Measurements from ENCODE around the gene METTL13. TPM values are rescaled to one million over a fixed set of nuclear protein-coding genes. Genes with fewer than 3 reads are reported as not detected.

Gene METTL13, protein sequence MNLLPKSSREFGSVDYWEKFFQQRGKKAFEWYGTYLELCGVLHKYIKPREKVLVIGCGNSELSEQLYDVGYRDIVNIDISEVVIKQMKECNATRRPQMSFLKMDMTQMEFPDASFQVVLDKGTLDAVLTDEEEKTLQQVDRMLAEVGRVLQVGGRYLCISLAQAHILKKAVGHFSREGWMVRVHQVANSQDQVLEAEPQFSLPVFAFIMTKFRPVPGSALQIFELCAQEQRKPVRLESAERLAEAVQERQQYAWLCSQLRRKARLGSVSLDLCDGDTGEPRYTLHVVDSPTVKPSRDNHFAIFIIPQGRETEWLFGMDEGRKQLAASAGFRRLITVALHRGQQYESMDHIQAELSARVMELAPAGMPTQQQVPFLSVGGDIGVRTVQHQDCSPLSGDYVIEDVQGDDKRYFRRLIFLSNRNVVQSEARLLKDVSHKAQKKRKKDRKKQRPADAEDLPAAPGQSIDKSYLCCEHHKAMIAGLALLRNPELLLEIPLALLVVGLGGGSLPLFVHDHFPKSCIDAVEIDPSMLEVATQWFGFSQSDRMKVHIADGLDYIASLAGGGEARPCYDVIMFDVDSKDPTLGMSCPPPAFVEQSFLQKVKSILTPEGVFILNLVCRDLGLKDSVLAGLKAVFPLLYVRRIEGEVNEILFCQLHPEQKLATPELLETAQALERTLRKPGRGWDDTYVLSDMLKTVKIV
- total RNA-seq (2013): 22.6 TPM
- polyA plus RNA-seq (10 to 100 TPM in 2 of 3 donors, 1 to 10 TPM in 1; 8.8 to 18.5 (median 16.0) TPM), polyA minus RNA-seq (16.5 and 28.5 TPM in 2 replicates), total RNA-seq (2.2 to 12.5 (median 5.3) reads per million in 11 experiments)

DNA sequence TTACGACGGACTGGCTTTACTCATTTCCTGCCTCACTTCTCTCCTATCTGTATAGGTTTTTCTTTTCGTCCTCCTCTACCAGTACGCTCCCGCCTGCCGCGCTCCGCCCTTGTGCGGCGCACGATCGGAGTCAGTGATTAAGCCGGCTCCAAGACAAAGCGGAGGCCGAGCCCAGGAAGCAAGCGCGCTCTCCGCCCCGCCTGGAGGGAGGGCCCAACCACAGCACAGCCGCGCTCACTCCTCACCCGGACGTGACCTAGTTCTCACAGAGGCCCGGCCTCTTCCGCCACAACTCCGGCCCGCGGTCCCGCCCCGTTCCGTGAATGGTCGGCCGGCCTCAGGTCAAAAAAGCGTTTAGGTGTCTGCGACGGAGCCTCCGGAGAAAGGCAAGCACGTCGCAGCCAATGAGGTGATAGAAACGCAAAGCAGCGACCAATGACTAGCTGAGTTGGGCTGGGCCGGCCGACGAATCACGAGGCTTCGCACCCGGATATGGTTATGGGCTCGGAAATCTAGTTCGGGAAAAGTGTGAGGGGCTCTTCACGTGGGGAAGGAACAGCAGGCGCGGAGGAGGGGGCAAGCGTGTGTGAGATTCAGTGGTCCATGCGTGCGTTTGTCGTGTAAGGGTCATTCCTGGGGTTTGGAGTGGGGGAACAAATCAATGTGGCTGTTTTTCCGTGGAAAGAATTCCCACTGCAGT is at the start of gene METTL13:
Gene METTL13 (plus strand): TSS at position 485 of the 700 bp plus-strand sequence. CDS start 308 bp downstream, outside the sequence.
- intact Hi-C loops (cut with micrococcal nuclease): loop anchor here (1.0 to 5.0 kb wide), 2 partner anchors 38 to 39 kb away; partner anchors contain the start of gene VAMP4 (in 1 of the 2)
- H3K4me3 Mint-ChIP-seq: peak within 1 kb of the TSS; percentile 96
- H3K9ac ChIP-seq (ENCODE audit: insufficient read depth, low read length, poor library complexity, severe bottlenecking): peak within 1 kb of the TSS; percentile 84
- H4K20me1 ChIP-seq (ENCODE audit: insufficient read depth, low read length): peaks cover 7% of the 10 kb centered on the region
- H3K9me3 Mint-ChIP-seq: peaks cover 0 to 2% (median 0%) of the 10 kb centered on the region in 7 donors
- H2AFZ ChIP-seq (ENCODE audit: insufficient read depth, low read depth, low read length, poor library complexity, severe bottlenecking): peak within 1 kb of the TSS; percentile 99
- H3K9me3 ChIP-seq (replicated peaks in 1 of 2; ENCODE audit: control insufficient read depth in 1 of 2, insufficient read depth in 1 of 2, low read length in 2 of 2): no peaks in the 10 kb centered on the region
- peaks cover 47% of the 10 kb centered on the region for H3K79me2 ChIP-seq (ENCODE audit: insufficient read depth, low read length)
- H3K36me3 ChIP-seq (replicated peaks in 1 of 2; ENCODE audit: control insufficient read depth in 1 of 2, insufficient read depth in 2 of 2, low read length in 2 of 2): peaks cover 20 to 31% of the 10 kb centered on the region in 2 donors
- H3K4me1 Mint-ChIP-seq: peaks cover 34% of the 10 kb centered on the region
- H3K4me1 ChIP-seq (ENCODE audit: control insufficient read depth in 1 of 2, insufficient read depth in 2 of 2, low read length in 2 of 2): peaks cover 18 to 26% of the 10 kb centered on the region in 2 donors
- H3K27me3 Mint-ChIP-seq (ENCODE audit: low read depth in 3 of 3): peaks cover 0 to 2% (median 2%) of the 10 kb centered on the region in 3 donors
- under 1% methylated on average over 55 of the region's 57 CpGs for WGBS (ENCODE audit: insufficient coverage)
- TF ChIP-seq, protein P1, sequence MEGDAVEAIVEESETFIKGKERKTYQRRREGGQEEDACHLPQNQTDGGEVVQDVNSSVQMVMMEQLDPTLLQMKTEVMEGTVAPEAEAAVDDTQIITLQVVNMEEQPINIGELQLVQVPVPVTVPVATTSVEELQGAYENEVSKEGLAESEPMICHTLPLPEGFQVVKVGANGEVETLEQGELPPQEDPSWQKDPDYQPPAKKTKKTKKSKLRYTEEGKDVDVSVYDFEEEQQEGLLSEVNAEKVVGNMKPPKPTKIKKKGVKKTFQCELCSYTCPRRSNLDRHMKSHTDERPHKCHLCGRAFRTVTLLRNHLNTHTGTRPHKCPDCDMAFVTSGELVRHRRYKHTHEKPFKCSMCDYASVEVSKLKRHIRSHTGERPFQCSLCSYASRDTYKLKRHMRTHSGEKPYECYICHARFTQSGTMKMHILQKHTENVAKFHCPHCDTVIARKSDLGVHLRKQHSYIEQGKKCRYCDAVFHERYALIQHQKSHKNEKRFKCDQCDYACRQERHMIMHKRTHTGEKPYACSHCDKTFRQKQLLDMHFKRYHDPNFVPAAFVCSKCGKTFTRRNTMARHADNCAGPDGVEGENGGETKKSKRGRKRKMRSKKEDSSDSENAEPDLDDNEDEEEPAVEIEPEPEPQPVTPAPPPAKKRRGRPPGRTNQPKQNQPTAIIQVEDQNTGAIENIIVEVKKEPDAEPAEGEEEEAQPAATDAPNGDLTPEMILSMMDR (IDR thresholded peaks at IDR 0.05): no peak
- H3K27ac ChIP-seq (ENCODE audit: low read depth in 1 of 2, low read length in 2 of 2): peak within 1 kb of the TSS; percentile 84 to 98
- peak within 1 kb of the TSS; percentile 96 to 99 (median 98) for H3K27ac Mint-ChIP-seq
- H3K4me2 ChIP-seq (replicated peaks; ENCODE audit: extremely low read depth, low read length, poor library complexity, severe bottlenecking): peak within 1 kb of the TSS; percentile 97
- no peaks in the 10 kb centered on the region for H3K27me3 ChIP-seq (ENCODE audit: control insufficient read depth in 2 of 2, insufficient read depth in 2 of 2, low read length in 2 of 2)
- H3K4me3 ChIP-seq (replicated peaks in 1 of 3; ENCODE audit: low read depth in 2 of 3, low read length in 3 of 3): peak within 1 kb of the TSS; percentile 83 to 98 (median 86)
- H3K36me3 Mint-ChIP-seq: peaks cover 21 to 24% of the 10 kb centered on the region in 2 donors
- DNase-seq: peak; percentile 97 to 98 (median 98)

All from CD14-positive monocyte (primary cell).